Smooth muscle cell of the pulmonary artery (primary cell): ENCODE data around the gene DOK4. TPM values are rescaled to one million over a fixed set of nuclear protein-coding genes. Genes with fewer than 3 reads are reported as not detected.

Experiments
- total RNA-seq: library from RNA; depleted of rRNA; stranded (reverse); fragments of >200 nt; gene quantifications from 2 replicates; pipeline ENCODE4 v1.2.3, GENCODE V29; 2014

DOK4 gene
- 48.0 and 50.5 TPM in 2 replicates for total RNA-seq

DNA sequence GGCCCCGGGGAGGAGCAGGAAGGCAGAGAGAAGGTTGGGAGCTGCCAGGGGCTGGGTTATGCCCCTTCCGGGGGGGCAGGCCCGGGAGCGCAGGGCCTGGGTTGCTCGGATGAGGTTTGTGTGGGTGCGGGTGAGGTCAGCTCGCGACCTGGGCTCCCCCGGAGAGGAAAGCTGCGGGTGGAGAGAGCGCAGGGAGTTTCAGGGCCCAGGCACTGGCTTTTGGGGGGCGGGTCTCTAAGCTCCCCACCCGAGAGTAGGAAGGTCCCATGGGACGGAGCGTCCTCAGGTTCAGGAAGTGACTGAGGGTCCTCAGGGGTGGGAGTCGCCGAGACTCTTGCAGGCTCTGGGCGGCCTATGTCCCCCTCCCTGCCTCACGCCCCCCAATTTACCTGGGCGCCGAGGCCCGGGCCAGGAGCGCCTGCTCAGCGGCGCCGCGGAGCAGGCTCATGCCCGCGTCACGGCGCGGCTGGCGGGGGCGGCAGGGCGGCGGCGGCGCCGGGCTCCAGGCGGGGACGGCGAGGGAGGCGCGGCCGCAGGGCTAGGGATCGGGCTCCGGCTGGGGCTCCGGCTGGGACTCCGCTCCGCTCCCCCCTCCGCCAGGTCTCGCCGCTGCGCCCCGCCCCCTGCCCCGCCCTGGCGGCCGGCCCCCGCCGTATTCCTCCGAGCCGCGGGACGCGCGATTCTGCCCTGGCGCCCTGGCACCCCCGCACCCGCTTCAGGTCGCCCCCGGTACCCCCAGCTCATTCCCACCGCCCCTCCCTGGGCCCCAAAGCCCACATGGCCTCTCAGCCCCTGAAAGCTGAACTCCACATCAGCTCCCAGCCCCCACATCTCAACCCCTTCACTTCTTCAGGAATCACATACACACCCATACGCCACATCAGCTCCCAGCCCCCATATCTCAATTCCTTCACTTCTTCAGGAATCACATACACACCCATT, at the start of gene DOK4:
Gene DOK4 (minus strand): TSS at position 578 of the 942 bp plus-strand sequence. CDS start 6,986 bp downstream, outside the sequence.

GRCh38 chr16:57462209-57462977, 23.9 kb downstream of the DOK4 start, which contains the start of gene POLR2C:
Gene POLR2C (plus strand): TSS chr16:57462679. CDS start chr16:57462725, 46 bp downstream.

GRCh38 chr16:57447186-57447962, 38.9 kb downstream of the DOK4 start, which contains the start of the genes CIAPIN1 and COQ9:
Gene CIAPIN1 (minus strand): TSS chr16:57447385. CDS start chr16:57440928, 6,457 bp downstream.
Gene COQ9 (plus strand): TSS chr16:57447479. CDS start chr16:57447506, 27 bp downstream.

Other genes with a start within 250 kb of the DOK4 start
- 55.1 and 63.9 TPM in 2 replicates for gene ARL2BP, start 241.2 kb downstream of the DOK4 start, total RNA-seq
- not detected in 2 replicates for gene PLLP, start 201.8 kb downstream of the DOK4 start, total RNA-seq
- not detected in 2 replicates for gene CCL22, start 127.7 kb downstream of the DOK4 start, total RNA-seq
- gene CX3CL1, start 114.0 kb downstream of the DOK4 start, total RNA-seq: 4.2 and 10.8 TPM in 2 replicates
- gene CCL17, start 81.7 kb downstream of the DOK4 start, total RNA-seq: not detected in 2 replicates
- gene CIAPIN1, start 39.1 kb downstream of the DOK4 start, total RNA-seq: 34.0 and 36.6 TPM in 2 replicates
- 37.6 and 47.4 TPM in 2 replicates for gene COQ9, start 39.0 kb downstream of the DOK4 start, total RNA-seq
- 104 and 111 TPM in 2 replicates for gene POLR2C, start 23.8 kb downstream of the DOK4 start, total RNA-seq
- 16.3 and 19.3 TPM in 2 replicates for gene CCDC102A, start 50.1 kb upstream of the DOK4 start, total RNA-seq
- not detected in 2 replicates for gene ADGRG5, start 56.1 kb upstream of the DOK4 start, total RNA-seq
- gene ADGRG1, start 142.1 kb upstream of the DOK4 start, total RNA-seq: 2.2 and 5.9 TPM in 2 replicates
- not detected in 2 replicates for gene ADGRG3, start 181.8 kb upstream of the DOK4 start, total RNA-seq
- gene DRC7, start 208.3 kb upstream of the DOK4 start, total RNA-seq: 0.07 and 0.13 TPM in 2 replicates
- gene KATNB1, start 249.3 kb upstream of the DOK4 start, total RNA-seq: 24.4 and 33.0 TPM in 2 replicates